Measurements from ENCODE around the gene CELF5. TPM values are rescaled to one million over a fixed set of nuclear protein-coding genes. Genes with fewer than 3 reads are reported as not detected.

The CELF5 gene
- total RNA-seq, 1 experiment from 2014 or later = 0.48 TPM

- H2AFZ ChIP-seq = no peak overlapping the region
- TF ChIP-seq CTCF (conservative IDR thresholded peaks at IDR 0.05) (no peak), EZH2 (IDR thresholded peaks at IDR 0.05; ENCODE audit: low read depth) (no peak)
- no peaks in the 10 kb centered on the region for H3K9me2 ChIP-seq (ENCODE audit: insufficient read depth)
- no peaks in the 10 kb centered on the region for H3F3A ChIP-seq (ENCODE audit: insufficient read depth, low read depth)
- no peaks in the 10 kb centered on the region for H3K36me3 ChIP-seq (ENCODE audit: low read depth)
- ChIA-PET POLR2A (ENCODE audit: unreplicated experiment) (no interaction called here), CTCF (no interaction called here)
- H3K4me1 ChIP-seq (replicated peaks; ENCODE audit: insufficient read depth) = no peaks in the 10 kb centered on the region
- H3K9me3 ChIP-seq (ENCODE audit: insufficient read depth, low read depth) = no peaks in the 10 kb centered on the region
- no peaks in the 10 kb centered on the region for H3K79me2 ChIP-seq (ENCODE audit: low read depth)
- H3K4me3 ChIP-seq = no peak overlapping the region
- no peak overlapping the region for H3K4me2 ChIP-seq
- DNase-seq = no peak
- H4K20me1 ChIP-seq (ENCODE audit: insufficient read depth) = no peaks in the 10 kb centered on the region
- no peak overlapping the region for H3K27ac ChIP-seq
- intact Hi-C loops (cut with micrococcal nuclease; ENCODE audit: unreplicated experiment) = no loop called here
- H3K27me3 ChIP-seq (ENCODE audit: insufficient read depth, low read depth) = peaks cover 4% of the 10 kb centered on the region; the same call in 1 of the 2 replicates
- BruUV-seq (replicated peaks) = no TSS peak
These were observed 86.2 kb downstream of the CELF5 start for GRCh38 chr19:3310711-3311110.

- POLR2A ChIA-PET (ENCODE audit: unreplicated experiment) = no interaction called here
- Histone ChIP-seq H4K20me1 (ENCODE audit: insufficient read depth) (no peaks in the 10 kb centered on the region), H3K36me3 (ENCODE audit: low read depth) (no peaks in the 10 kb centered on the region), H2AFZ (no peak overlapping the region), H3F3A (ENCODE audit: insufficient read depth, low read depth) (peaks cover 4% of the 10 kb centered on the region; the same call in 1 of the 2 replicates), H3K4me3 (no peak overlapping the region), H3K4me2 (no peak overlapping the region), H3K9me2 (ENCODE audit: insufficient read depth) (no peaks in the 10 kb centered on the region), H3K27me3 (ENCODE audit: insufficient read depth, low read depth) (peaks cover 4% of the 10 kb centered on the region; the same call in 1 of the 2 replicates), H3K9me3 (ENCODE audit: insufficient read depth, low read depth) (no peaks in the 10 kb centered on the region), H3K4me1 (replicated peaks; ENCODE audit: insufficient read depth) (no peaks in the 10 kb centered on the region), H3K27ac (no peak overlapping the region), H3K79me2 (ENCODE audit: low read depth) (no peaks in the 10 kb centered on the region)
- CTCF ChIA-PET = no interaction called here
- BruUV-seq (replicated peaks) = no TSS peak
- no peak for DNase-seq
- TF ChIP-seq CTCF (conservative IDR thresholded peaks at IDR 0.05) (no peak), EZH2 (IDR thresholded peaks at IDR 0.05; ENCODE audit: low read depth) (no peak)
- intact Hi-C loops (cut with micrococcal nuclease; ENCODE audit: unreplicated experiment) = no loop called here
These were observed 88.7 kb downstream of the CELF5 start for GRCh38 chr19:3313199-3313575.

GRCh38 chr19:3314962-3315675 is 90.7 kb downstream of the CELF5 start:
- H4K20me1 ChIP-seq (ENCODE audit: insufficient read depth) = no peaks in the 10 kb centered on the region
- ChIA-PET CTCF (interaction anchor here (0.6 kb wide), 1 partner anchor 14 kb away, joined by 3 read pairs; no protein-coding TSS in a partner anchor), POLR2A (ENCODE audit: unreplicated experiment) (no interaction called here)
- H3K4me1 ChIP-seq (replicated peaks; ENCODE audit: insufficient read depth) = no peaks in the 10 kb centered on the region
- no peak overlapping the region for H2AFZ ChIP-seq
- H3K4me3 ChIP-seq = no peak overlapping the region
- TF ChIP-seq CTCF (conservative IDR thresholded peaks at IDR 0.05) = no peak
- TF ChIP-seq EZH2 (IDR thresholded peaks at IDR 0.05; ENCODE audit: low read depth) = no peak
- H3F3A ChIP-seq (ENCODE audit: insufficient read depth, low read depth) = peaks cover 13% of the 10 kb centered on the region; the same call in 1 of the 2 replicates
- no peaks in the 10 kb centered on the region for H3K36me3 ChIP-seq (ENCODE audit: low read depth)
- no peaks in the 10 kb centered on the region for H3K9me3 ChIP-seq (ENCODE audit: insufficient read depth, low read depth)
- H3K27me3 ChIP-seq (ENCODE audit: insufficient read depth, low read depth) = no peaks in the 10 kb centered on the region; the same call in 1 of the 2 replicates
- no TSS peak for BruUV-seq (replicated peaks)
- DNase-seq = no peak
- no peaks in the 10 kb centered on the region for H3K79me2 ChIP-seq (ENCODE audit: low read depth)
- no peak overlapping the region for H3K27ac ChIP-seq
- no peaks in the 10 kb centered on the region for H3K9me2 ChIP-seq (ENCODE audit: insufficient read depth)
- H3K4me2 ChIP-seq = no peak overlapping the region
- intact Hi-C loops (cut with micrococcal nuclease; ENCODE audit: unreplicated experiment) = no loop called here

Measured in PC-9 (cell line).